ENCODE results near the gene CAB39L.

- TF ChIP-seq MAX (IDR thresholded peaks at IDR 0.05) (no peak), CTCF (IDR thresholded peaks at IDR 0.05; ENCODE audit: low read depth, low read length, missing input control) (no peak), TAF1 (conservative IDR thresholded peaks at IDR 0.05) (no peak), EGR1 (IDR thresholded peaks at IDR 0.05; ENCODE audit: low read depth in 2 of 2) (no peak), REST (IDR thresholded peaks at IDR 0.05) (no peak), FOXA1 (IDR thresholded peaks at IDR 0.05) (no peak), ZBTB33 (IDR thresholded peaks at IDR 0.05) (no peak), SP1 (IDR thresholded peaks at IDR 0.05) (no peak), JUND (IDR thresholded peaks at IDR 0.05) (no peak), HNF4A (conservative IDR thresholded peaks at IDR 0.05) (no peak), GABPA (IDR thresholded peaks at IDR 0.05 in 1 of 2, conservative IDR thresholded peaks at IDR 0.05 in 1 of 2) (no peak), RAD21 (IDR thresholded peaks at IDR 0.05) (no peak), YY1 (IDR thresholded peaks at IDR 0.05) (no peak)
These were observed 101.4 kb downstream of the CAB39L start for GRCh38 chr13:49342454-49342853.

All from liver (tissue), 3 donors.